Measurements from ENCODE around the gene SORBS1. TPM values are rescaled to one million over a fixed set of nuclear protein-coding genes. Genes with fewer than 3 reads are reported as not detected.

Gene SORBS1
- total and polyA plus RNA-seq, 9 of the 15 experiments (the other 6 are each of a cell fraction or from before 2014, with no cell fraction given), result 2.0 to 13.3 (median 6.5) TPM

- DNase-seq (ENCODE audit: extremely low read depth in 1 of 4, low spot score in 3 of 4), result peak in 2 of 4 experiments; percentile 4 to 23
- peaks cover under 1% of the 10 kb centered on the region; the same call in 1 of the 3 replicates for H3K36me3 ChIP-seq (ENCODE audit: control insufficient read depth, insufficient read depth, low read length)
- ChIA-PET POLR2A (interaction anchor here (0.5 to 2.6 kb wide), 3 partner anchors 10 to 398 kb away, joined by 3 to 10 read pairs (median 3); no protein-coding TSS in a partner anchor), CTCF (ENCODE audit: low intra/inter-chr PET ratio) (interaction anchor here (0.6 to 6.6 kb wide), 4 partner anchors 106 to 225 kb away, joined by 3 to 62 read pairs (median 20); no protein-coding TSS in a partner anchor)
- no TSS peak for BruUV-seq (replicated peaks)
- ATAC-seq, result no peak
- no peaks in the 10 kb centered on the region for H3K79me2 ChIP-seq (ENCODE audit: control insufficient read depth, insufficient read depth, low read length)
- 77% methylated on average over 4 of the region's 4 CpGs for WGBS (ENCODE audit: insufficient coverage, low coverage, missing lambda C conversion rate)
- no peak overlapping the region for H3K4me2 ChIP-seq (ENCODE audit: insufficient read depth, low read length)
- in situ Hi-C loops (cut with MboI), result loop anchor here (5.0 to 25.0 kb wide), 4 partner anchors 168 to 988 kb away; no protein-coding TSS in a partner anchor
- no peaks in the 10 kb centered on the region for H3K27me3 ChIP-seq (ENCODE audit: control insufficient read depth in 2 of 2, insufficient read depth in 2 of 2, low read length in 2 of 2)
- H3K4me3 ChIP-seq, result no peak overlapping the region
- H4K20me1 ChIP-seq (replicated peaks; ENCODE audit: control insufficient read depth, insufficient read depth, low read length), result no peaks in the 10 kb centered on the region
- H3K9me3 ChIP-seq (replicated peaks; ENCODE audit: control insufficient read depth, insufficient read depth, low read depth, low read length), result no peaks in the 10 kb centered on the region
- TF ChIP-seq E4F1 (CRISPR knock-in tag; IDR thresholded peaks at IDR 0.05; ENCODE audit: borderline replicate concordance), result no peak
- peak; percentile 51 for TF ChIP-seq RFX1 (IDR thresholded peaks at IDR 0.05)
- TF ChIP-seq RUNX1 (IDR thresholded peaks at IDR 0.05; ENCODE audit: low read depth), result no peak
- TF ChIP-seq EP400 (IDR thresholded peaks at IDR 0.05), result no peak
- TF ChIP-seq, protein P1, sequence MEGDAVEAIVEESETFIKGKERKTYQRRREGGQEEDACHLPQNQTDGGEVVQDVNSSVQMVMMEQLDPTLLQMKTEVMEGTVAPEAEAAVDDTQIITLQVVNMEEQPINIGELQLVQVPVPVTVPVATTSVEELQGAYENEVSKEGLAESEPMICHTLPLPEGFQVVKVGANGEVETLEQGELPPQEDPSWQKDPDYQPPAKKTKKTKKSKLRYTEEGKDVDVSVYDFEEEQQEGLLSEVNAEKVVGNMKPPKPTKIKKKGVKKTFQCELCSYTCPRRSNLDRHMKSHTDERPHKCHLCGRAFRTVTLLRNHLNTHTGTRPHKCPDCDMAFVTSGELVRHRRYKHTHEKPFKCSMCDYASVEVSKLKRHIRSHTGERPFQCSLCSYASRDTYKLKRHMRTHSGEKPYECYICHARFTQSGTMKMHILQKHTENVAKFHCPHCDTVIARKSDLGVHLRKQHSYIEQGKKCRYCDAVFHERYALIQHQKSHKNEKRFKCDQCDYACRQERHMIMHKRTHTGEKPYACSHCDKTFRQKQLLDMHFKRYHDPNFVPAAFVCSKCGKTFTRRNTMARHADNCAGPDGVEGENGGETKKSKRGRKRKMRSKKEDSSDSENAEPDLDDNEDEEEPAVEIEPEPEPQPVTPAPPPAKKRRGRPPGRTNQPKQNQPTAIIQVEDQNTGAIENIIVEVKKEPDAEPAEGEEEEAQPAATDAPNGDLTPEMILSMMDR (IDR thresholded peaks at IDR 0.05 in 2 of 3, conservative IDR thresholded peaks at IDR 0.05 in 1 of 3; ENCODE audit: insufficient read depth in 2 of 3, low read depth in 1 of 3, low read length in 3 of 3), result peak in 1 of 3 experiments; percentile 11; a peak in 1 of 6 replicates
- TF ChIP-seq RCOR1 (IDR thresholded peaks at IDR 0.05; ENCODE audit: borderline replicate concordance in 1 of 2, low read depth in 2 of 2, low read length in 2 of 2), result no peak
- no peak for TF ChIP-seq RBBP5 (IDR thresholded peaks at IDR 0.05; ENCODE audit: borderline replicate concordance, insufficient read depth, low read length, poor library complexity, severe bottlenecking)
- no peak for TF ChIP-seq RAD51 (IDR thresholded peaks at IDR 0.05; ENCODE audit: borderline replicate concordance, low read depth)
- no peak for TF ChIP-seq ZNF41 (CRISPR knock-in tag; conservative IDR thresholded peaks at IDR 0.05)
- TF ChIP-seq ZBTB17 (CRISPR knock-in tag; IDR thresholded peaks at IDR 0.05), result no peak
- no peak for TF ChIP-seq NCOA4 (IDR thresholded peaks at IDR 0.05; ENCODE audit: partially characterized antibody)
- TF ChIP-seq YBX1 (IDR thresholded peaks at IDR 0.05), result no peak
- FAIRE-seq, result no peak
- H3K27ac ChIP-seq (ENCODE audit: extremely low read depth, low read depth, low read length), result no peak overlapping the region
- no peaks in the 10 kb centered on the region for H3K4me1 ChIP-seq (replicated peaks in 1 of 2; ENCODE audit: control insufficient read depth in 2 of 2, insufficient read depth in 2 of 2, low read length in 2 of 2)
- H2AFZ ChIP-seq (ENCODE audit: low read depth, low read length), result no peak overlapping the region
- intact Hi-C loops (cut with micrococcal nuclease), result no loop called here
- no peaks in the 10 kb centered on the region for H3K9me1 ChIP-seq (ENCODE audit: control insufficient read depth, insufficient read depth, low read length)
- H3K9ac ChIP-seq (ENCODE audit: insufficient read depth in 1 of 2, low read depth in 2 of 2, low read length in 2 of 2), result no peak overlapping the region
Measured at GRCh38 chr10:95600158-95600557, 39.0 kb upstream of the SORBS1 start.
